GM19328 (cell line): ENCODE results near the gene LRRC8C.

Source experiments
- ATAC-seq: cut with Tn5 transposase; IDR thresholded peaks from one replicate; pipeline ENCODE4 v1.9.1; 2021; ENCODE audit warnings: mild to moderate bottlenecking, moderate library complexity; ENCODE audit not compliant: unreplicated experiment

The LRRC8C gene

DNA sequence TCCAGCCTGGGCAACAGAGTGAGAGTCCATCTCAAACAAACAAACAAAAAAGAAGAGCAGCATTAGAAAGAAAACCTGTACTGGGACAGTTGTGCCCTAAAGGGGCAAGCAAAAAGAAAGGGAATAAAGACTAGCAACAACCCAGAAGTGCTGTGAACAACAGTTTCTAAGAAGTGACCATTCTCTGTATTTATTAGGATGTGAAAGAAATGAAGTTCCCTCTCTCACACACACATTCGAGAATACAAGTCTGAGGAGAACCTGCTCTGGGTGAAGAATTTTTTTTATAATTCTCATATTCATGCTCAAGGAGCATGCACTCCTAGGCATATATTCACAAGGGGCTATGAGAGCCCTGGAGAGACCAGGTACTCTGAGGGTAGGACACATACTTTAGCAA lies 128.4 kb downstream of the LRRC8C start:
- no peak for ATAC-seq

GRCh38 chr1:89761901-89762300 lies 129.0 kb downstream of the LRRC8C start:
- no peak for ATAC-seq

GRCh38 chr1:89762386-89762778 lies 129.5 kb downstream of the LRRC8C start:
- no peak for ATAC-seq

DNA sequence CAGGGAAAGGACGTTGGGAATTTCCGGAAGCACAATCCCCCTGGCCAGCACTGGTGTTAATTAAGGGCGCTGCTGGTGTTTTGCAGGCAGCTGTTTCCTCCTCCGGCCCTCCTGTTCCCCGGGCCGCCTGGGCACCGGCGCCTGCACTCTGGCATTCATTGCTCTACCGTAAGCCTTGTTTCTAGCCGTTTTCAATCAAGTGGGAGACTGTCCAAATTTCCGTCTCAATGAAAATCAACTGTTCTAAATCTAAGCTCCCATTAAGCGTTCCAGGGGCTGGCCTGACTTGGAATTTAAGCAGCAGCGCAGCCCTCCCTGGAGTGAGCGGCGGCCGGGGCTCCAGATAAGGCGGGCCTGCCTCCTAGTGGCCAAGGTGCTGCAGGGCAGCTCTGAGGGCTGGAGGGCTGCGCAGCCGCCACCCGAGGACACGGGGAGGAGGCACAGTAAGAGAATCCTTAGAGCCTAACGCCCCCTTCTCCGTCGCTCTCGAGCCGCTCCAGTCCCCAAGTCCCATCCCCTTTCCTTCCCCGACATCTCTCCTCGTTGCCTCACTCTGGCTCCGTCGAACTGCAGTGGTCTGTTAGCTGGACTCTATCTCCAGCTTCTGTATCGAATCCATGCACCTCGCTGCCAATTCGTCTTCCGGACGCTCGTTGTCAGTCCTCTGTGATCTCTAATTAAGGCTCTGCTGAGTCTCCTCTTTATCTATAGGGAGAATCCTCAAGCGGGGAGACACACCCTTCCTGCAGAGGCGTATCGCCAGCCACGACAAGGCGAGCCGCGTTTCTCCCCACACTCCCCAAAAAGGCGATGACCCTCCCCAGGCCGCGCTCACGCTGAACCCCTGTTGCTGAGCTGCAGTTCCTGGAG lies 130.1 kb downstream of the LRRC8C start:
- peak; percentile 98 for ATAC-seq

- ATAC-seq, result no peak
Observed at GRCh38 chr1:89763649-89763986, 130.7 kb downstream of the LRRC8C start.

- ATAC-seq, result no peak
Observed at GRCh38 chr1:89765774-89766173, 132.9 kb downstream of the LRRC8C start.

DNA sequence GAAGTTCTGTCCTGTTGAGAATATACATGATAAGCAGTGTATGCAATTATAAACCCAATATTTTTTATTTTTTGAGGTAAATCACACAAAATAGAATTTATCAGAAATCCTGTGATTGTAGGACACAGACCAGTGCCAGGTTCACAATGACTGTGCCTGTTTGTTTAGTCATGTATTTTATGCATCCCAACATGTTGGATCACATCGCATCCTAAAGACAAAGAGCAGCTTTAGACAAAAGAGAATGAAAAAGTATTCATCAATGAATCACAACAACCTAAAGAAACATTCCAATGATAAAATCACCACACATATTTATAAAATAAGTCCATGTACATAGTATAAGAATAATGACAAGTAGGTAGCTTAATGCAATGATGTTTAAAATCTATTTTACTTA lies 134.7 kb downstream of the LRRC8C start:
- no peak for ATAC-seq
